Endodermal cell (in vitro differentiated cells): ENCODE results near the gene ACAD9. TPM values are rescaled to one million over a fixed set of nuclear protein-coding genes. Genes with fewer than 3 reads are reported as not detected.

Source experiments
- DNase-seq: peaks from one replicate; pipeline ENCODE4 v3.0.0-alpha.2; 2017
- H3K27ac ChIP-seq: 2 replicates; pipeline ENCODE4 v1.5.1; 2013; ENCODE audit warnings: mild to moderate bottlenecking, low read depth, low read length, moderate library complexity
- H3K27me3 ChIP-seq: 2 replicates; pipeline ENCODE4 v1.6.1; 2013; ENCODE audit warnings: mild to moderate bottlenecking, low read length, moderate library complexity; ENCODE audit not compliant: insufficient read depth, control insufficient read depth, poor library complexity, severe bottlenecking
- H3K36me3 ChIP-seq: 2 replicates; pipeline ENCODE4 v1.7.0; 2013; ENCODE audit warnings: mild to moderate bottlenecking, low read length, moderate library complexity; ENCODE audit not compliant: control insufficient read depth, insufficient read depth
- H3K4me1 ChIP-seq: one replicate; pipeline ENCODE4 v1.7.0; 2013; ENCODE audit warnings: low read length; ENCODE audit not compliant: control insufficient read depth, insufficient read depth
- H3K4me3 ChIP-seq: 2 replicates; pipeline ENCODE4 v1.5.1; 2013; ENCODE audit warnings: mild to moderate bottlenecking, low read length, moderate library complexity
- H3K9ac ChIP-seq: 2 replicates; pipeline ENCODE4 v1.6.1; 2013; ENCODE audit warnings: mild to moderate bottlenecking, low read length, moderate library complexity; ENCODE audit not compliant: poor library complexity, severe bottlenecking; ENCODE audit errors: extremely low read depth
- H3K9me3 ChIP-seq: 2 replicates; pipeline ENCODE4 v1.6.1; 2013; ENCODE audit warnings: mild to moderate bottlenecking, low read length, moderate library complexity; ENCODE audit not compliant: control insufficient read depth
- H3K27ac Mint-ChIP-seq: 2 replicates; pipeline ENCODE4 v1.8.0; 2020; ENCODE audit warnings: mixed read lengths
- H3K27me3 Mint-ChIP-seq: 2 replicates; pipeline ENCODE4 v1.8.0; 2021; ENCODE audit warnings: mild to moderate bottlenecking, mixed read lengths; ENCODE audit not compliant: insufficient read depth
- H3K36me3 Mint-ChIP-seq: 2 replicates; pipeline ENCODE4 v1.8.0; 2020; ENCODE audit warnings: low read depth, mixed read lengths
- H3K4me1 Mint-ChIP-seq: 2 replicates; pipeline ENCODE4 v1.8.0; 2020; ENCODE audit warnings: mixed read lengths
- H3K4me3 Mint-ChIP-seq: 2 replicates; pipeline ENCODE4 v1.8.0; 2020; ENCODE audit warnings: mild to moderate bottlenecking, moderate library complexity, mixed read lengths
- H3K9me3 Mint-ChIP-seq: 2 replicates; pipeline ENCODE4 v1.8.0; 2020; ENCODE audit warnings: mild to moderate bottlenecking, mixed read lengths
- CTCF ChIP-seq: fragments of 200-600 bp; sonication (generic); conservative IDR thresholded peaks from 2 replicates; pipeline ENCODE4 v1.5.0; 2021; ENCODE audit warnings: antibody characterized with exemption, mild to moderate bottlenecking
- WGBS, 2 experiments: methylation state at CpG; one replicate each; pipeline versions ENCODE4 v1.1.5 to v1.1.7; 2013; ENCODE audit warnings: missing lambda C conversion rate in 2 of 2, mixed read lengths in 1 of 2; ENCODE audit not compliant: insufficient coverage in 1 of 2, insufficient read length in 1 of 2; 5-methylcytosine and 5-hydroxymethylcytosine counted together
- total RNA-seq, 2 donors: library from RNA; stranded (reverse); fragmentation: NEBNext Ultra II Directional in 1 of 2; extraction: Animal tissue kit (Norgen Biotek cat#: 25700) in 1 of 2; gene quantifications; 2 replicates in 1 of 2; 3 replicates in 1 of 2; pipeline ENCODE4 v1.2.1, GENCODE V29; 2021

Gene ACAD9
- total RNA-seq, 2 donors from 2014 or later, result 48.0 to 52.1 TPM

- Histone ChIP-seq H3K9me3 (no peaks in the 10 kb centered on the region), H3K9ac (no peak overlapping the region), H3K27me3 (peaks cover 7% of the 10 kb centered on the region), H3K36me3 (no peaks in the 10 kb centered on the region), H3K4me1 (no peaks in the 10 kb centered on the region), H3K4me3 (no peak overlapping the region), H3K27ac (no peak overlapping the region)
- no peak for TF ChIP-seq CTCF
- no peaks in the 10 kb centered on the region for H3K4me1 Mint-ChIP-seq
- 79 to 88% methylated on average over 4 of the region's 4 CpGs for WGBS, 2 experiments
- no peak for DNase-seq
- H3K27ac Mint-ChIP-seq, result no peak overlapping the region
- no peaks in the 10 kb centered on the region for H3K36me3 Mint-ChIP-seq
- no peaks in the 10 kb centered on the region for H3K9me3 Mint-ChIP-seq
- H3K27me3 Mint-ChIP-seq, result peaks cover 10% of the 10 kb centered on the region
- no peak overlapping the region for H3K4me3 Mint-ChIP-seq
Measured at GRCh38 chr3:128936341-128936740, 56.9 kb downstream of the ACAD9 start.

GRCh38 chr3:128940252-128940651, 60.8 kb downstream of the ACAD9 start:
- WGBS, 2 experiments, result 89% methylated on average over 1 of the region's 1 CpG; no CpG with 5 or more reads in 1 of the 2 experiments
- Histone ChIP-seq H3K27me3 (no peaks in the 10 kb centered on the region), H3K9me3 (no peaks in the 10 kb centered on the region), H3K27ac (no peak overlapping the region), H3K4me3 (no peak overlapping the region), H3K9ac (no peak overlapping the region), H3K4me1 (no peaks in the 10 kb centered on the region), H3K36me3 (no peaks in the 10 kb centered on the region)
- no peak overlapping the region for H3K4me3 Mint-ChIP-seq
- no peaks in the 10 kb centered on the region for H3K4me1 Mint-ChIP-seq
- no peaks in the 10 kb centered on the region for H3K36me3 Mint-ChIP-seq
- no peak for TF ChIP-seq CTCF
- DNase-seq, result no peak
- peaks cover 7% of the 10 kb centered on the region for H3K27me3 Mint-ChIP-seq
- no peak overlapping the region for H3K27ac Mint-ChIP-seq
- H3K9me3 Mint-ChIP-seq, result no peaks in the 10 kb centered on the region

GRCh38 chr3:128942161-128942952, 62.9 kb downstream of the ACAD9 start:
- DNase-seq, result no peak
- no peaks in the 10 kb centered on the region for H3K9me3 ChIP-seq
- H3K4me1 ChIP-seq, result no peaks in the 10 kb centered on the region
- no peak overlapping the region for H3K27ac ChIP-seq
- H3K4me3 Mint-ChIP-seq, result no peak overlapping the region
- H3K9me3 Mint-ChIP-seq, result no peaks in the 10 kb centered on the region
- no peaks in the 10 kb centered on the region for H3K4me1 Mint-ChIP-seq
- no peaks in the 10 kb centered on the region for H3K27me3 ChIP-seq
- no peak overlapping the region for H3K9ac ChIP-seq
- no peak for TF ChIP-seq CTCF
- peaks cover 7% of the 10 kb centered on the region for H3K27me3 Mint-ChIP-seq
- no peak overlapping the region for H3K4me3 ChIP-seq
- WGBS, 2 experiments, result 89 to 93% methylated on average over 6 to 15 of the region's 15 CpGs
- H3K36me3 Mint-ChIP-seq, result no peaks in the 10 kb centered on the region
- no peak overlapping the region for H3K27ac Mint-ChIP-seq
- H3K36me3 ChIP-seq, result no peaks in the 10 kb centered on the region
